K562 (cell line): Measurements from ENCODE around the gene SPI1. TPM values are rescaled to one million over a fixed set of nuclear protein-coding genes. Genes with fewer than 3 reads are reported as not detected.

Experiments
- CBFA2T3 ChIP-seq: fragments of 450-650 bp; IDR thresholded peaks from 2 replicates; pipeline ENCODE4 v1.6.1; 2017
- E2F6 ChIP-seq, 2 experiments: IDR thresholded peaks; 2 replicates each; pipeline ENCODE4 v1.6.1; 2011; ENCODE audit warnings: borderline replicate concordance in 1 of 2, control low read depth in 1 of 2, low read depth in 1 of 2, low read length in 1 of 2, mild to moderate bottlenecking in 1 of 2, mixed read lengths in 1 of 2, moderate library complexity in 1 of 2; ENCODE audit not compliant: insufficient read depth in 1 of 2, insufficient read length in 1 of 2, poor library complexity in 1 of 2, severe bottlenecking in 1 of 2; ENCODE audit errors: extremely low read depth in 1 of 2
- FOS ChIP-seq: IDR thresholded peaks from 3 replicates; pipeline ENCODE4 v1.6.1; 2011; ENCODE audit not compliant: insufficient read length; ENCODE audit errors: extremely low read depth
- HMG20B ChIP-seq: fragments of 250-450 bp; sonication (Bioruptor Pico); IDR thresholded peaks from 2 replicates; pipeline ENCODE4 v1.5.0; 2021; ENCODE audit warnings: mild to moderate bottlenecking
- MNT ChIP-seq, 2 experiments: fragments of 450-650 bp; conservative IDR thresholded peaks; 2 replicates each; pipeline ENCODE4 v1.6.1; 2017; ENCODE audit warnings: mild to moderate bottlenecking in 2 of 2, moderate library complexity in 2 of 2
- NFYB ChIP-seq: IDR thresholded peaks from 2 replicates; pipeline ENCODE4 v1.6.1; 2011; ENCODE audit warnings: mild to moderate bottlenecking, moderate library complexity; ENCODE audit not compliant: insufficient read length; ENCODE audit errors: extremely low read depth
- PATZ1 ChIP-seq: fragments of 250-450 bp; sonication (Bioruptor Pico); IDR thresholded peaks from 2 replicates; pipeline ENCODE4 v1.5.0; 2020; ENCODE audit warnings: mild to moderate bottlenecking, borderline replicate concordance
- PTTG1 ChIP-seq: fragments of 450-650 bp; IDR thresholded peaks from 2 replicates; pipeline ENCODE4 v1.6.1; 2016; ENCODE audit warnings: low read depth, mild to moderate bottlenecking, missing genetic modification characterization, missing compliant biosample characterization
- RFX1 ChIP-seq: fragments of 450-650 bp; IDR thresholded peaks from 2 replicates; pipeline ENCODE4 v1.6.1; 2016; ENCODE audit warnings: mild to moderate bottlenecking, moderate library complexity
- TCF3 ChIP-seq: sonication (generic); formaldehyde crosslinking; IDR thresholded peaks from 2 replicates; pipeline ENCODE4 v1.4.0; 2020; ENCODE audit warnings: mild to moderate bottlenecking, missing genetic modification reagents
- TCFL5 ChIP-seq: fragments of 250-450 bp; sonication (Bioruptor Pico); conservative IDR thresholded peaks from 2 replicates; pipeline ENCODE4 v1.6.1; 2021; ENCODE audit warnings: mild to moderate bottlenecking, moderate library complexity, matching md5 sums
- TRIM25 ChIP-seq: fragments of 450-650 bp; IDR thresholded peaks from 2 replicates; pipeline ENCODE4 v1.7.0; 2016; ENCODE audit warnings: borderline replicate concordance
- ZKSCAN3 ChIP-seq: fragments of 250-450 bp; sonication (Bioruptor Pico); IDR thresholded peaks from 2 replicates; pipeline ENCODE4 v1.4.0; 2020
- ZNF121 ChIP-seq: sonication (generic); formaldehyde crosslinking; conservative IDR thresholded peaks from 2 replicates; pipeline ENCODE4 v1.8.0; 2022; ENCODE audit warnings: missing genetic modification reagents
- ZNF324 ChIP-seq: fragments of 250-450 bp; sonication (Bioruptor Pico); IDR thresholded peaks from 2 replicates; pipeline ENCODE4 v1.4.0; 2020; ENCODE audit warnings: mild to moderate bottlenecking
- ZNF512 ChIP-seq: IDR thresholded peaks from 2 replicates; pipeline ENCODE4 v1.6.1; 2016; ENCODE audit warnings: missing genetic modification characterization, missing compliant biosample characterization
- ZNF830 ChIP-seq: fragments of 250-450 bp; sonication (Bioruptor Pico); IDR thresholded peaks from 2 replicates; pipeline ENCODE4 v1.5.0; 2021; ENCODE audit warnings: mild to moderate bottlenecking
- polyA plus RNA-seq, 8 experiments: library from polyadenylated mRNA; depleted of rRNA in 4 of 8; stranded (reverse) in 5 of 8; unstranded in 3 of 8; fragments of >200 nt; fragmentation: Nextera tagmentation in 2 of 8; fragmentation: Illumina TruSeq in 1 of 8; extraction: Ambion mirVana in 2 of 8; extraction: Trizol in 1 of 8; gene quantifications; 2 replicates each; pipeline versions ENCODE4 v1.2.1 to v1.2.3, GENCODE V29; 2011 to 2014; ENCODE audit warnings: inconsistent platforms in 1 of 8, missing spikeins in 1 of 8
- total RNA-seq, 7 experiments: library from RNA; depleted of rRNA in 6 of 7; stranded (reverse); fragments of >200 nt in 6 of 7; fragmentation: Illumina TruSeq in 2 of 7; extraction: Trizol in 2 of 7; gene quantifications; 2 replicates each; pipeline versions ENCODE4 v1.2.1 to v1.2.3, GENCODE V29; 2011 to 2021; ENCODE audit warnings: low replicate concordance in 1 of 7

Gene SPI1
- total and polyA plus RNA-seq, 9 of the 15 experiments (the other 6 are each of a cell fraction or from before 2014, with no cell fraction given): 0.10 to 33.7 (median 10.3) TPM

- TF ChIP-seq TCF3 (peak; percentile 32; the same call in 1 of the 2 replicates), ZNF324 (no peak), ZKSCAN3 (CRISPR knock-in tag) (no peak), CBFA2T3 (peak; percentile 29; the same call in 1 of the 2 replicates), FOS (no peak), HMG20B (CRISPR knock-in tag) (no peak), PTTG1 (tag) (no peak), E2F6 (IDR thresholded peaks at IDR 0.05; ENCODE audit: borderline replicate concordance in 1 of 2, extremely low read depth in 1 of 2, insufficient read depth in 1 of 2, insufficient read length in 1 of 2, low read depth in 1 of 2, low read length in 1 of 2, poor library complexity in 1 of 2, severe bottlenecking in 1 of 2) (peak; percentile 44 to 46), RFX1 (no peak), ZNF121 (CRISPR knock-in tag) (no peak), TCFL5 (CRISPR knock-in tag) (no peak), TRIM25 (no peak), ZNF830 (no peak), ZNF512 (tag) (no peak), MNT (conservative IDR thresholded peaks at IDR 0.05) (peak in 1 of 2 experiments; percentile 61; a peak in 2 of 4 replicates), PATZ1 (CRISPR knock-in tag) (no peak), NFYB (no peak)
These were observed 16.2 kb upstream of the SPI1 start (continued) for GRCh38 chr11:47394322-47395222.
